Stimulated activated naive CD8-positive, alpha-beta T cell treated with anti-CD3 and anti-CD28 coated beads, Interleukin-15, Interleukin-2, amounts not matched to agents 100 U/mL and 50 U/mL, for 24 hours (primary cell): ENCODE results near the gene L1CAM.
A peak's percentile ranks its signal among the peaks of the same experiment; 100 is the strongest.

Source experiments
- ATAC-seq: fragments of 150-1000 bp; cut with Tn5 transposase; one replicate; pipeline ENCODE4 v1.10.0; 2021
- DNase-seq: peaks from one replicate; pipeline ENCODE4 v3.0.0; 2021

L1CAM gene

DNA sequence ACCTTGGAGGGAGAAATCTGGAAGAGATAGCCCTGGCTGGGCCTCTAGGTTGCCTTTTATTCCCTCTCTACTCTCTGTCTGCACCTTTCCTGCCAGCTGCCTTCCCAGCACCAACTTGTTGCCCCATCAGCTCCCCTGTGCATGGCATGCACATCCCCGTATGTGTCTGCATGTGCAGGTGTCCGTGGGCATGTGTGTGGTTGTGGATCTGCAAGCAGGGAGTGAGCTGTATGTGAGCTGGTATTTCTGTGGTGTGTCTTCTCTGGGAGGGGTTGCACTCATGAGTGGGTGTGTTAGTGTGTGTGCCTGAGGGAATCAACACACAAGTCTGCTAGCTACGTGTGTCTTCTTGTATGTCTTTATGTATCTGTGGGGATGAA is 9.9 kb downstream of the L1CAM start:
- DNase-seq = no peak
- ATAC-seq = no peak

DNA sequence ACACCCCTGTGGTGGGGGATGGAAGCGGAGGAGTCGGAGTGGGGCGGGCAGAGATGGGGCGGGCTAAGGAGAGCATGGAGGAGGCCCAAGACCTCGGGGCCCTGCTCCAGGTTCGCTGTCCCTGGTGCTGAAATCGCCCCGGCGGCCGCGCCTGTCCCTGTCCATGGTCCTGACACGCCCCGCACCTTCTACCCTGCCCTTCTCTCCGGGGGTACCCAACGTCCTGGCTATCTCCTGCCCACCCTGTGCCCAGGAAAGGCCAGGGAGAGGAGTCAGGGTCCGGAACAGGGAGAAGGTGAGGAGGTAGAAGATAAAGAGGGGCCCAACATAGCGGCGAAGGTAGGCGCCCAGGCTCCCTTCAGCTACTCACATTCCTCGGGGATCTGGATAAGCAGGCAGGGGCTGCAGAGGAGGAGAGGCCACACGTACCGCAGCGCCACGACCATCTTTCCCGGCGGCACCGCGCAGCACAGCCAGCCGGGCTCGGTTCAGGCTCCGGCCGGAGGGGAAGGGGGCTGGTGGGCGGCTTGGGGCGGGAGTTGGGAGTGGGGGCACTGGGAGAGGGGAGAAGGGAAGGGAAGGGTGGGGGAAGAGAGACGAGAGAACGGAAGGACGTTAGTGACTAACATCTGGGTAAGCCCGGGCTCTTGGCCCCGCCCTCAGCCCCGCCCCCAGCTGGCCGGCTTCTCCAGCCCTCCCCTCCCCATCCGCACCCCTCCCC is 10.4 kb downstream of the L1CAM start:
- ATAC-seq (no peak), DNase-seq (peak; percentile 72)

DNA sequence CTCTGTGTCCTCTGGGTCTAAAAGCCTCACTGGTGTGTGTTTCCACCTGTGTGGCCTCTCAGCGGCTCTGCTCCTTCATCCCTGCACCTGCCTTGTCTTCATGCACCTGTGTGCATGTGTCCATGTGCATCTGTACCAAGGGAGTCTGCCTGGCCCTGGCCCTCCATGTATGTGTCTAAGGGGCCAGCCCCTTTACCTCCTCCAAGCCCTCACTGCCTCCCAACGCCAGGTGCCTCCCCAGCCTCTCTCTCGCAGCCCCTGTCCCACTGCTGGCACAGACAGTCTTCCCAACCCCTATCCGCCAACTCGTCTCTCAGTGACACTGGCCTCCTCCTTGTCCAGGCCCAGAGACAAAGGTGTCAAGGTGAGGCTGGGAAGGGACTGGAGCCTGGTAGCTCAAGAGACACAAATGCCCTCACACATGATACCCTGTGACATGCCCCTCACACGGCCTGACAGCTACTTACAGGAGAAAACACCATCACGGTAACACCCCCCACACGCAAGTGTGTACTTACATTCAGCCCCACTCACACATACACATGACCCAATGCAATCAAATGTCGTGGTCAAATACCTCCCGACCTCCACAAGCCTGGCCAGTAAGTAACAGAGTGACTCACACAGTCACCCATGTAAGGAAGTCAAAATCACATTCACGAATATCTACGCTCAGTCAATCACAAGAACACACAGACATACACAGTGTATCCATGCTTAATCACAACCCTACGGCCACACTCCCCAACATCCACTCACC is 11.4 kb downstream of the L1CAM start:
- ATAC-seq (no peak), DNase-seq (no peak)

DNA sequence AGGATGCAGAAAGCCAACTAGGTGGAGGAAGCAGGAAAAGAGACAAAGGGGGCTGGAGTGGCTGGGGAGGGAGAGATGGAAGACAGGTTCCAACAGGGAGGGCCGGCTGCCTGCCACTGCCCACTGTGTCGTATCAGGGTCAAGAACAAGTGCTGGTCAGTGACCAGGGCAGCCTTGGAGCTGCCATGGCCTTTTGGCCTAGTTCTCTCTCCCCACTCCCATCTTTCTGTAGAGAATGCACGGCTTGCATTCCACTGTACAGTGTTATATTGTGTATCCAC is 11.9 kb downstream of the L1CAM start:
- ATAC-seq (no peak), DNase-seq (no peak)

DNA sequence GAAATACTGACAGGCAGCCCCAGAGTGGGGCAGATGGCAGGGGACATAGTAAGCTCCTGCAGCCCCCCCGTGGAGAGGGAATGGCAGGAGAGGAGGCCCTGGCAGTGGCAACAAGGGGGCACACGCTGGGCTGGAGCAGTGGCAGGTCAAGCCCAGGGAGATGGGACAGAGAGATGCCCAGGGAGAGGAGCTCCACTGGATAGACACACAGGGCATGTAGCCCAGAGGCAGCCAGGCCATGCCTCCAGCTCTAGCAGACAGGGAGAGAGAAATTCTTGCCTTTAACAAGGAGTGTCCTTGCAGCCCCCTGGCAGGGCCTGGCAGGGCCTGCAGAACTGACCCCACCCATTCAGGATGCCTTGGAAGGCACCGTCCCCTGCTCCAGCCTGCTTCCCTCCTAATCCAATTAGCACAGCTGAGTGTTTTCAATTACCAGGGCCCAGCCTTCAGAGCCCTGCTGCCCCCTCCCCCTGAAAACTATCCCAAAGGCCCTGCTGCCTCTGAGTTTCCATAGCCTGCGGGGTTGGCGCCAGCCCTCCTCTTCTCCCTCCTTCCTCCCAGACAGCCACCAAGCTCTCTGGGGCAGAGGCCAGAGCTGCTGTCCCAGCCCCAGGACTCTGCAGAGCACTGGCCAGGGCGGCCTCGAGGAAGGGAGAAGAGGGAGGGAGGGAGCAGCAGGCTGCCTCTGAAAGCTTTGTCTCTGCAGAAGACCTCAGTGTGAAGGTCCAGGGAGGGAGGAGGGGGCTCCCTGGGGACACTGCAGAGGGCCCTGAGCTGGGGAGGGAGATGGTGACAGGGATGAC is 12.5 kb downstream of the L1CAM start:
- DNase-seq (no peak), ATAC-seq (no peak)

DNA sequence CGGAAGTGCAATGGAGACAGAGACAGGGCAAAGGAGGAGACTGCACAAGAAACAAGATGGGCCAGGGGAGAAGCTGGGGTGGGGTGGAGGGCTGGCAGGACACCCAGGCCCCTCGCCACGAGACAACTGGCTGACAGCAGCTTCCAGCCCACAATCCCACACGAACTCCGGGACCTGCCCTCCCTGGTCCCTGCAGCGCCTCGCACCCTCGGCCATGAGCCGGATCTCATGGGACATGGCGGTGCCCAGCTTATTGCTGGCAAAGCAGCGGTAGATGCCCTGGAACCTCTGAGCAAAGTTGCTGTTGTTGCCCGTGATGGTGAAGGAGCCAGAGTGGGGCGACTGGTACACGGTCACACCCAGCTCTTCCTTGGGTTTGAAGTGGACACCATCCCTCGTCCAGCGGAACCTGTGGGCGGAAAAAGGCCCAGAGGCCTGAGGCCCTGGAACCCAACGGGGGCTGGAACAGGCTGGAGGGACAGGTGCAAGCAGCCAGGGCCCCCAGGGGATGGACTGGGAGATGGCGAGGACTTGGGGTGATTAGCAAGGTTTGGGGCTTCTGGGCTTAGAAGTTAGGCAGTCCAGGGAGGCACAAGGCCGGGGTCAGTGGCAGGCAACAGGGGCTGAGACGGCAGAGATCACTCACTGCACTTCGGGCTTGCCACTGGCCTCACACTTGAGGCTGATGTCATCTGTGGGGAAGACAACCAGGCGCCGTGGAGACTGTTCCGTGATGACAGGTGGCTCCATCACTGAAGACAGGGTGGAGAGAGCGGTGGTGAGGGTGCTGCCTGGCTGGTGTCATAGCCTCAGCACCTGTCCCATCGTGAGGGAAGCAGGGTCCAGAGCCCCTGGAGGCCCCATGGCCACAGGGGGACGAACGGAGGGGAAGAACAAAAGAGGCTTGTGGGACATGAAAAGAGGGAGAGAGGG is 13.8 kb downstream of the L1CAM start:
- ATAC-seq (no peak), DNase-seq (no peak)

DNA sequence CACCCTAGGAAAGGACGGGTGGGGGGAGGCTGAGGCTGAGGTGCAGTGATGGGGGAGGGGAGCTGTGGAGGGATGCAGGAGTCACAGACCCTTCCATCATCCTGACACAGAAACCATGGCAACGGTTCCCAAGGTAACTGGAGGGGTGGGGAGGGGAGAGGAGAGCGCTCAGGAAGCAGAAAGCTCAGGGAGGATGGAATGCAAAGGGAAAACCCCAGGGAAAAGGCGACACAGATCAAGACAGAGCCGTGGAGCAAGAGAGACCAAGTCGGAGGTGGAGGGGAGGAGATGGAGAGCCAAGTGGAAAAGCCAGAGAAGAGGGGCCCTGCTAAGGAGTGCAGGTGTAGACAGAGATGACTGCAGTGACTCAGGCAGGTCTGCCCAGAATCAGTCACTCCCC is 14.5 kb downstream of the L1CAM start:
- DNase-seq = no peak
- ATAC-seq = no peak

DNA sequence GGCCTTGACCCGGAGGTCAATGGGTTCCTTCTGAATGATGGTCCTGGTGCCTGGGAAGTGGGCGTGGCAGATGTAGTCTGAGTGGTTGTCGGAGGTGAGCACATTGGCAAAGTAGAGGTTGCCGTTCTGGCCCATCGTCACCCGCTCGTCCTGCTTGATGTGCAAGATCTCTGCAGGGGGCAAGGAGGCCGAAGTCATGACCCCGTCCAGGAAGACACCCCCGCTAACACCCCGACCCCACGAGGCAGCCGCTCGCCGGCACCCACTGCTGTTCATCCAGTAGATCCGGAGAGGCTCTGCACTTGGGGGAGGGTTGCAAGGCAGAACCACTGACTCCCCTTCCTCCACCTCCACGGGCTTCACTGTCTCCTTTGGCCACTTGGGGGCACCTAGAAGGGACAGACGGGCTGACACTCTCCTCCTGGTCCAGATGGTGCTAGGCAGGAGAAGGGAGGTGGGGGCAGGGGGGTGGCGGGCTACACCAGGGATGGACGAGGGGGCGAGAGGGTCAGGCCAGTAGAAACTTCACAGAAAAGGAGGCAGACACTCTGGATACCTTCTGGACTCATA is 15.1 kb downstream of the L1CAM start:
- ATAC-seq (no peak), DNase-seq (no peak)

DNA sequence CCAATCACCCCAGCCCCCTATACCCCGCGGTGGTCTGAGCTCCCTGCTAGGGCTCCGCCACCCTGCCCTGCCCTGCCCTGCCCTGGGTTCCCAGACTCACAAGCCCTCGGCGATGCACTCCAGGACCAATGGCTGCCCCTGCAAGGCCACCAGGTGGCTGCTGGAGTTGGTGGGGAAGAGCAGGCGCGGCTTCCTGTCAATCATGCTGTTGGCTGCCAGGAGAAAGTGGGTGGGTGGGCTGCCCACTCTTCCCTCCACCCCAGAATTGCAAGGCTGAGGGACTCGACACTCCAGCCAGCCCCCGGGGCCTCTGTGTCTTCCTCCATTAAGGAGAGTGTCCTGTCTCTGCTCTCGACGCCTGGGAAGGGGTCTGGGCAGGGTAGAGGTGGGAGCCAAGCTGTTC is 15.7 kb downstream of the L1CAM start:
- DNase-seq = no peak
- ATAC-seq = no peak

DNA sequence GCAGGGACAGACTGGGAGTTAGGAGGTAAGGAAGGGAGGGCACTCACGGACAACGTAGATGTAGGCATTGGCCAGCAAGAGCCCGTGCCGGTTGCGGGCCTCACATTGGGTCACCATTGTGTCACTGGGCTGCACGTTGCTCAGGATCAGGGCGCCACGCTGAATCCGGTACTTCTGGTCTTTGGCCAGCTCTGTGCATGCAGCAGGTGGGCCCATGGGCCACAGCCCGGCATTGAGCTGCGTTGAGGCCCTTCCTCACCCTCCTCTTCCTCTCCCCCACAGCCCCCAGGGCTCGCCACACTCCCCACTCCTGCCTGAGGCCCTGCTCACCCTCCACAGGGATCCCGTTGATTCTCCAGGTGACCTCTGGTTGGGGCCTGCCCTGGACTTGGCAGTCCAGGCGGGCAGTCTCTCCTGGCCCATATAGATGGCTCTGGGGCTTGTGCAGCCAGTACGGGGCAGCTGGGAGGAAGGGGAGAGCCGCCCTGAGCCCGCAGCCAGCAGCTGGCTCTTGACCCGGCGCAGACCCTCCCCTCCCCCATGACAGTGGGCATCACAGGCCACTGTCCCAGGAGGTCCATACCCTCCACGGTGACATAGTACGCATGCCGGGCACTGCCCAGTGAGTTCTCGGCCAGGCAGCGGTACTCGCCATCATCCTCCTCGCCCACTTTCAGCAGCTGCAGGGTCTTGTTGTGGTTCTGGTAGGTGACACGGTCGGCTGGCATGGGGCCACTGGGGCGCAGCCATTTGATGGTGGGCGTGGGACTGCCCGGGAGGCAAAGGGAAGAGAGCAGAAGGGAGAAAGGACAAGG is 16.3 kb downstream of the L1CAM start:
- DNase-seq = no peak
- no peak for ATAC-seq

DNA sequence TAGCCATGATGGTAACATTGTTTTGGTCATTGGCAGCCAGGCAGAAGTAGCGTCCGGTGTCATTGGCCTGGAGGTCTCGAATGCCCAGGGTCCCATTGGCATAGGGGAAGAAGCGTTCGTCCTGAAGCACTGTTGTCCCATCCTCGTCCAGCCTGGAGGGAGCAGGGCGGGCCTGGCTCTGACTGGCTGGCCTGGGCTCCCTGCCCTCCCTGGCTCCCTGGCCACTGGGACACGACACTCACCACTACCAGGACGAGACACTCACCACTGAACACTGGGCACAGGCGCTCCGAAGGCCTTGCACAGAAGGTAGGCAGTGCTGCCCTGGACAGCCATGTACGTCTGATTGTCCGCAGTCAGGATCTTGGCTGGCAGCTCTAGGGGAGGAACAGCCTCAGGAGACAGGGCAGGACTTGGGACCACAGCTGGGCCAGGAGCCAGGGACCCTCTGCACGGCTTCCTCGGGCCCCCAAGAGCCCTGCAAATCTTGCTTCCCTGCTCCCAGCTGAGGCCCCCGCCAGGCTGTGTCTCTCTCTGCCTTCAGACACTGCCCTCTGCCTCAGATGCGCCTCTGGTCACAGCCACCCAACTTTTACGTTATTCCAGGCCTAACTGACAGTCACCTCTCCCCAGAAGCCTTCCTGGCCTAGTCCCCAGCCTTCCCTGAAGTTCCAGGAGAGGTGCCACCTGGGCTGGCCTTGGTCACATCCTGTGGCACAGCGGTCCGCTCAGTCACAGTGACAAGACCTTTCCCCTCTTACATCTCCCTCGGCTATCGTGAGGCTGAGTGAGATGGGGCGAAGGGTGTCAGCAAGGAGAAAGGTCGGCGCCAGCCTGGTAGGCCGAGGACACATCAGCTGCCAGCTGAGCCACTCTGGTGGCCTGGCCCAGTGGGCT is 17.1 kb downstream of the L1CAM start:
- DNase-seq (no peak), ATAC-seq (no peak)

DNA sequence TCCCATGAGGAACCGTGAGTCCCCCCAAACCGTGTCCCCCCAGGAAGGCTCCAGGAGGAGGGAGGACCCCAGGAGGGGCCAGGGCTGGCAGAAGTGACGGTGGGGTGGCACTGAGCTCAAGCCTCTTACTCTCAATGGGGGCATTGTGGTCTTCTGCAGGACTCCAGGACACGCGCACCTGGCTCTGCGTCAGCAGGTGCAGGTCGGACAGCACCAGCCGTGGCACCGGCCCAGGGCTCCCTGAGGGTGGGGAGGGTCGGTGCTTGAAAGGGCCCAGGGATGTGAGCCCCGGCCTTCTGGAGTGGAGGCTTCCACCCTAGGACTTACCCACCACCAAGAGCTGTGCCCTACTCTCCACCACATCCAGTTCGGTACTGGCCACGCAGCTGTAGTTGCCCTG is 18.3 kb downstream of the L1CAM start:
- no peak for ATAC-seq
- no peak for DNase-seq

DNA sequence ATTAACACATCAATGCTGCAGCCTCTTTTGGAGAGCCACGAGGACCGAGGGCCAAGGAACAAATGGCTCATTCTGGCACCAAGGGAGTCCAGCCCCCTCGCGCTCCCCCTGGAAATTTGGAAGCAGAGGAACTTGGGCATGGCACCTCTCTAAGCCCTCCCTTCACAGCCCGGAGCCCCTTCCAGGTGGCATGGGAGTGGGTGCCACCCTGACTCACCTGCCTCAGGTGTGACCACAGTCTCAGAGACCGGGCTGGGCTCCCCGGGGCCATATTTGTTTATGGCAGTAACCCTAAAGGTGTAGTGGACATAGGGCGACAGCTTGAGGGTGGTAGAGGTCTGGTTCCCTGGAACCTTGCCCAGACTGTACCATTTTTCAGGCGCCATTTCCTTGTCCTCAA is 18.8 kb downstream of the L1CAM start:
- no peak for ATAC-seq
- DNase-seq = no peak

DNA sequence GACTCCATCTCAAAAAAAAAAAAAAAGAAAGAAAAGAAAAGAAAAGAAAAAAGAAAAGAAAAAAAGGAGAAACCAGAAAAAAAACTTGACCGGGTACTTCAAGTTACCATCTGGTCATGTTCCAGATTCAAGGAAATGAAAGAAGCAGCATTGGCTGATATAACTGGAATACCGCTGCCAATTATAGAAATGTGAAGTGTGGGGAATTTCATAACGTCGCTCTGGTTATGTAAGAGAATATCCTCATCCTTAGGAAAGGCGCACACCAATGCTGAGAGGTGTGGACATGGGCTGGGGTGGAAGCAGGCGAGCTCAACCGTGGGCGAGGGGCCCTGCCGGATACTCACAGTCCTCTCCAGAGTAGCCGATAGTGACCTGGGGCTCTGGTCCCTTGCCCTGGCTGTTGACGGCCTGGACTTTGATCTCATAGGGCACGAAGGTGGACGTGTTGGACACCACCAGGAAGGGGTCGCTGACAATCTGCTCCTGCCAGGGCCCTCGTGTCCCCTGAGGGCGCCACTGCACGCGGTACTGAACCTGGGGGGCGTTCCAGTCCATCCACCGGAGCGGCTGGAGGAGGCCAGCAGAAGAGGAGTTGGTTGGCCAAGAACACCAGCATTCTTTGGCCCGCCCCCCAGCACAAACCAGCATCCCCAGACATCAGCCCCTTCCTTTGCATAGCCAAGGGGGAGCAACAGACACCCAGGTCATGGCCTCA is 19.5 kb downstream of the L1CAM start:
- ATAC-seq (no peak), DNase-seq (no peak)

DNA sequence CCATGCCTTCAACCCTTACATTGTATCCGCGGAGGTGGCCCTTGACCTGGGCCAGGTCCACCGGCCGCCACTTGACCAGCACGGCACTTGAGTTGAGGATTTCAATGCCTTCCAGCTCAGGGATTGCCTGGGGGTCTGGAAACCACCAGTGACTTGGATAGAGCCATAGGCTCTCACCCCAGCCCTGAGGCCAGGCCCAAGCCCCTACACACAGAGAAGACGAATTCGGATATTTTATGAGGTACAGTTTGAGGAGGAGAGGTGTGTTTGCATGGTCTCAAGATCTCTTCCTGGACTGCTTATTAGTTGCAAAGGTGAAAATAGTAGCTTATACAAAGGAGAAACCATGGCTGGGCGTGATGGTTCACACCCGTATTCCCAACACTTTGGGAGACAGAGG is 20.3 kb downstream of the L1CAM start:
- ATAC-seq = no peak
- no peak for DNase-seq

DNA sequence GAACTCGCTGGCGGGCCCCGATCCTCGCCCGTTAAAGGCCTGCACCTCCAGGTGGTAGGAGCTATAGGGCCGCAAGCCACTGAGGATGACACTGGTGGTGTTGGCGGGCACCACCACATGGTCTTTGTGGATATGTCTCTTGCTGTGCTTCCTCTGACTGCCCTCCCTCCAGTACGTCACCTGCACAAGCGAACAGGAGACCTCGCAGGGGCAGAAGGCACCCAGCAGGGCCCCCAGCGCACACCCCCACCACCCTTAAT is 20.7 kb downstream of the L1CAM start:
- DNase-seq = no peak
- no peak for ATAC-seq

DNA sequence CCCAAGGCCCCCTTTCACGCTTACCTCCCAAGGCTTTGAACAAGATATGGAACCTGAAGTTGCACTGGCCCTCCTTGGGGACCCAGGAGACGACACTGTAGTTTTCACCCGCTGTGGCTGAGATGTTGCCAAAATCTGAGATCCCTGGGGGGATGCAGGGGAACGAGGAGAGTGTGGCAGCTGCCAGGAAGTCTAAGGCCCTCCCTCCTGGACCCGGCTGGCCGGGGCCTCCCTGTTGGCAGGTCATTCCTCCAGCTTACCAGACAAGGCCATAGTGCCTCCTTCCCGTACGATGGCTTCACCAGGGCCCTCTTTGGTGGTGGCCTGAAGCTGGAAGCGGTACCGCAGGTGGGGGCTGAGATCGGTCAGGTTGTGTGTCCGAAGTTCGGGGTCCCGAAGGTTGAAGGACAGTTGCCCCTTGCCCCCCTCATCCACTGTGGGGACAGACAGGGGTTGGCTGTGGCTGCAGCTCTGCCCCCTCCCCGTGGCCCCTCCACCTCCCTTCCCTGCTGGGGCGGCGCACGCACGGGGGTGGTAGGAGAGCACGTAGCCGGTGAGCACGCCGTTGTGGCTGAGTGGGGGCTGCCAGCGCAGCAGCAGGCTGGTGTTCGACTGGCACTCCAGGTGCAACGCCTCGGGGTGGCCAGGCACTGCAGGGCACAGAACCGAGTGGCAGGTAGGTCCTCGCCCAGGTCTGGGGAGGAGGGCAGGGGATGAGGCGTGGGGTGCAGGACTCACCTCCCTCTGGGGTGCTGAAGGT is 21.2 kb downstream of the L1CAM start:
- DNase-seq = no peak
- ATAC-seq = no peak

DNA sequence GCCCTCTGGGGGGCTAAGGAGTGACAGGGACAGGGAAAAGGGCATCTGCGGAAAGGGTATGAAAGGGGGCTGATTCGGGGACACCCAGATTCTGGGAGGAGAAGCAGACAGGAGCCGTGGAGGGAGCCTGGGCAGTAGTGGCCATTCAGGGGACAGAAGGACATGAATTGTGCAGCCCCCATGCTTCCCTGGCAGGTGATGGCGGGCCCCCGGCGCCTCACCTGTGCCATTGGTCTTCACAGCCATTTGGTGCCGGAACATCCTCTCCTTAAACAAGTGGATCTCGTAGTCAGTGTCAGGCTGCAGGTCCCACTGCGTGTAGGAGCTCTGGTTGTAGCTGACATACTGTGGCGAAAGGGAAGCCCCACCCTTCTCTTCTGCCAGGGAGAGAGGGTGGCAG is 21.9 kb downstream of the L1CAM start:
- ATAC-seq = no peak
- DNase-seq = no peak
